ENCODE measurements around the gene SPAG16.

The SPAG16 gene

GRCh38 chr2:214004463-214004862 lies 720.2 kb downstream of the SPAG16 start:
- no peak overlapping the region for H3K4me3 ChIP-seq (ENCODE audit: low read length)
- H3K9ac ChIP-seq (ENCODE audit: low read length), result no peak overlapping the region
- H3K18ac ChIP-seq (ENCODE audit: low read length), result no peak overlapping the region
- no peaks in the 10 kb centered on the region for H3K36me3 ChIP-seq (ENCODE audit: control insufficient read depth, insufficient read depth, low read length)
- no peaks in the 10 kb centered on the region for H3K4me1 ChIP-seq (ENCODE audit: control insufficient read depth, low read depth, low read length)
- H3K79me1 ChIP-seq (ENCODE audit: low read length), result no peaks in the 10 kb centered on the region
- no peak overlapping the region for H3K27ac ChIP-seq (ENCODE audit: low read depth, low read length)
- no peaks in the 10 kb centered on the region for H3K27me3 ChIP-seq (ENCODE audit: insufficient read depth, low read length, poor library complexity)
- no peak overlapping the region for H3K23ac ChIP-seq (ENCODE audit: low read length)
- no peak overlapping the region for H2BK15ac ChIP-seq (replicated peaks; ENCODE audit: low read depth)
- H3K79me2 ChIP-seq (ENCODE audit: control insufficient read depth, insufficient read depth, low read length), result no peaks in the 10 kb centered on the region
- no peak overlapping the region for H3K4ac ChIP-seq (ENCODE audit: low read depth, low read length)
- H4K5ac ChIP-seq (ENCODE audit: low read length), result no peak overlapping the region
- no peak overlapping the region for H2BK120ac ChIP-seq (ENCODE audit: low read depth, low read length)
- peak; percentile 48 for DNase-seq
- H3K4me2 ChIP-seq (ENCODE audit: low read length), result no peak overlapping the region
- H4K8ac ChIP-seq (ENCODE audit: low read depth, low read length), result no peak overlapping the region
- no CpG with 5 or more reads among the region's 6 CpGs for WGBS (ENCODE audit: extremely low coverage, insufficient coverage, low lambda C conversion rate)
- no peak overlapping the region for H2BK5ac ChIP-seq (ENCODE audit: low read length)
- no peak overlapping the region for H3K56ac ChIP-seq (ENCODE audit: low read length)
- H2AK5ac ChIP-seq (ENCODE audit: low read length), result no peak overlapping the region

GRCh38 chr2:214005337-214005736 lies 721.1 kb downstream of the SPAG16 start:
- Histone ChIP-seq H2AK5ac (ENCODE audit: low read length) (no peak overlapping the region), H2BK120ac (ENCODE audit: low read depth, low read length) (no peak overlapping the region), H3K23ac (ENCODE audit: low read length) (no peak overlapping the region), H3K4me2 (ENCODE audit: low read length) (no peak overlapping the region), H3K18ac (ENCODE audit: low read length) (no peak overlapping the region), H3K79me2 (ENCODE audit: control insufficient read depth, insufficient read depth, low read length) (no peaks in the 10 kb centered on the region), H3K27me3 (ENCODE audit: insufficient read depth, low read length, poor library complexity) (no peaks in the 10 kb centered on the region), H3K36me3 (ENCODE audit: control insufficient read depth, insufficient read depth, low read length) (no peaks in the 10 kb centered on the region), H2BK5ac (ENCODE audit: low read length) (no peak overlapping the region), H3K79me1 (ENCODE audit: low read length) (no peaks in the 10 kb centered on the region), H4K8ac (ENCODE audit: low read depth, low read length) (no peak overlapping the region), H3K9ac (ENCODE audit: low read length) (no peak overlapping the region), H3K27ac (ENCODE audit: low read depth, low read length) (no peak overlapping the region), H4K5ac (ENCODE audit: low read length) (no peak overlapping the region), H3K4ac (ENCODE audit: low read depth, low read length) (no peak overlapping the region), H2BK15ac (replicated peaks; ENCODE audit: low read depth) (no peak overlapping the region), H3K4me3 (ENCODE audit: low read length) (no peak overlapping the region), H3K4me1 (ENCODE audit: control insufficient read depth, low read depth, low read length) (no peaks in the 10 kb centered on the region), H3K56ac (ENCODE audit: low read length) (no peak overlapping the region)
- WGBS (ENCODE audit: extremely low coverage, insufficient coverage, low lambda C conversion rate), result no CpG with 5 or more reads among the region's 5 CpGs
- no peak for DNase-seq

- Histone ChIP-seq H3K4ac (ENCODE audit: low read depth, low read length) (no peak overlapping the region), H2BK120ac (ENCODE audit: low read depth, low read length) (no peak overlapping the region), H3K36me3 (ENCODE audit: control insufficient read depth, insufficient read depth, low read length) (no peaks in the 10 kb centered on the region), H3K56ac (ENCODE audit: low read length) (no peak overlapping the region), H3K18ac (ENCODE audit: low read length) (no peak overlapping the region), H2BK15ac (replicated peaks; ENCODE audit: low read depth) (no peak overlapping the region), H4K8ac (ENCODE audit: low read depth, low read length) (no peak overlapping the region), H3K27ac (ENCODE audit: low read depth, low read length) (no peak overlapping the region), H3K23ac (ENCODE audit: low read length) (no peak overlapping the region), H3K79me1 (ENCODE audit: low read length) (no peaks in the 10 kb centered on the region), H3K4me2 (ENCODE audit: low read length) (no peak overlapping the region), H4K5ac (ENCODE audit: low read length) (no peak overlapping the region), H3K9ac (ENCODE audit: low read length) (no peak overlapping the region), H3K79me2 (ENCODE audit: control insufficient read depth, insufficient read depth, low read length) (no peaks in the 10 kb centered on the region), H3K4me3 (ENCODE audit: low read length) (no peak overlapping the region), H2AK5ac (ENCODE audit: low read length) (no peak overlapping the region), H3K4me1 (ENCODE audit: control insufficient read depth, low read depth, low read length) (no peaks in the 10 kb centered on the region), H2BK5ac (ENCODE audit: low read length) (no peak overlapping the region), H3K27me3 (ENCODE audit: insufficient read depth, low read length, poor library complexity) (no peaks in the 10 kb centered on the region)
- WGBS (ENCODE audit: extremely low coverage, insufficient coverage, low lambda C conversion rate), result no CpG with 5 or more reads among the region's 2 CpGs
- no peak for DNase-seq
Observed at GRCh38 chr2:214006601-214007000, 722.3 kb downstream of the SPAG16 start.

- Histone ChIP-seq H3K4me2 (ENCODE audit: low read length) (no peak overlapping the region), H3K4ac (ENCODE audit: low read depth, low read length) (no peak overlapping the region), H3K79me2 (ENCODE audit: control insufficient read depth, insufficient read depth, low read length) (no peaks in the 10 kb centered on the region), H3K56ac (ENCODE audit: low read length) (no peak overlapping the region), H3K27me3 (ENCODE audit: insufficient read depth, low read length, poor library complexity) (no peaks in the 10 kb centered on the region), H3K36me3 (ENCODE audit: control insufficient read depth, insufficient read depth, low read length) (no peaks in the 10 kb centered on the region), H3K4me3 (ENCODE audit: low read length) (no peak overlapping the region), H2AK5ac (ENCODE audit: low read length) (no peak overlapping the region), H2BK120ac (ENCODE audit: low read depth, low read length) (no peak overlapping the region), H3K23ac (ENCODE audit: low read length) (no peak overlapping the region), H3K27ac (ENCODE audit: low read depth, low read length) (no peak overlapping the region), H3K4me1 (ENCODE audit: control insufficient read depth, low read depth, low read length) (no peaks in the 10 kb centered on the region), H4K5ac (ENCODE audit: low read length) (no peak overlapping the region), H2BK15ac (replicated peaks; ENCODE audit: low read depth) (no peak overlapping the region), H4K8ac (ENCODE audit: low read depth, low read length) (no peak overlapping the region), H3K18ac (ENCODE audit: low read length) (no peak overlapping the region), H3K9ac (ENCODE audit: low read length) (no peak overlapping the region), H2BK5ac (ENCODE audit: low read length) (no peak overlapping the region), H3K79me1 (ENCODE audit: low read length) (no peaks in the 10 kb centered on the region)
- no CpG with 5 or more reads among the region's 3 CpGs for WGBS (ENCODE audit: extremely low coverage, insufficient coverage, low lambda C conversion rate)
- no peak for DNase-seq
Observed at GRCh38 chr2:214011676-214012075, 727.4 kb downstream of the SPAG16 start.

GRCh38 chr2:214014551-214015220 lies 730.4 kb downstream of the SPAG16 start:
- H3K18ac ChIP-seq (ENCODE audit: low read length), result no peak overlapping the region
- no CpG with 5 or more reads among the region's 7 CpGs for WGBS (ENCODE audit: extremely low coverage, insufficient coverage, low lambda C conversion rate)
- no peaks in the 10 kb centered on the region for H3K79me2 ChIP-seq (ENCODE audit: control insufficient read depth, insufficient read depth, low read length)
- H3K4ac ChIP-seq (ENCODE audit: low read depth, low read length), result no peak overlapping the region
- no peaks in the 10 kb centered on the region for H3K27me3 ChIP-seq (ENCODE audit: insufficient read depth, low read length, poor library complexity)
- H3K56ac ChIP-seq (ENCODE audit: low read length), result no peak overlapping the region
- no peak overlapping the region for H3K27ac ChIP-seq (ENCODE audit: low read depth, low read length)
- H2BK5ac ChIP-seq (ENCODE audit: low read length), result no peak overlapping the region
- H3K4me1 ChIP-seq (ENCODE audit: control insufficient read depth, low read depth, low read length), result no peaks in the 10 kb centered on the region
- no peak overlapping the region for H2BK15ac ChIP-seq (replicated peaks; ENCODE audit: low read depth)
- no peak overlapping the region for H2AK5ac ChIP-seq (ENCODE audit: low read length)
- H4K8ac ChIP-seq (ENCODE audit: low read depth, low read length), result no peak overlapping the region
- no peak overlapping the region for H4K5ac ChIP-seq (ENCODE audit: low read length)
- no peak overlapping the region for H2BK120ac ChIP-seq (ENCODE audit: low read depth, low read length)
- no peaks in the 10 kb centered on the region for H3K79me1 ChIP-seq (ENCODE audit: low read length)
- no peak overlapping the region for H3K23ac ChIP-seq (ENCODE audit: low read length)
- H3K9ac ChIP-seq (ENCODE audit: low read length), result no peak overlapping the region
- H3K36me3 ChIP-seq (ENCODE audit: control insufficient read depth, insufficient read depth, low read length), result no peaks in the 10 kb centered on the region
- DNase-seq, result no peak
- H3K4me2 ChIP-seq (ENCODE audit: low read length), result no peak overlapping the region
- H3K4me3 ChIP-seq (ENCODE audit: low read length), result no peak overlapping the region
